ENCODE data around the gene GLP2R.
A peak's percentile ranks its signal among the peaks of the same experiment; 100 is the strongest.
"Not testable (repeated sequence)": the region's sequence is repeated elsewhere in the genome, so short reads cannot be mapped to it uniquely, and the experiment has no call there.

GLP2R gene

DNA sequence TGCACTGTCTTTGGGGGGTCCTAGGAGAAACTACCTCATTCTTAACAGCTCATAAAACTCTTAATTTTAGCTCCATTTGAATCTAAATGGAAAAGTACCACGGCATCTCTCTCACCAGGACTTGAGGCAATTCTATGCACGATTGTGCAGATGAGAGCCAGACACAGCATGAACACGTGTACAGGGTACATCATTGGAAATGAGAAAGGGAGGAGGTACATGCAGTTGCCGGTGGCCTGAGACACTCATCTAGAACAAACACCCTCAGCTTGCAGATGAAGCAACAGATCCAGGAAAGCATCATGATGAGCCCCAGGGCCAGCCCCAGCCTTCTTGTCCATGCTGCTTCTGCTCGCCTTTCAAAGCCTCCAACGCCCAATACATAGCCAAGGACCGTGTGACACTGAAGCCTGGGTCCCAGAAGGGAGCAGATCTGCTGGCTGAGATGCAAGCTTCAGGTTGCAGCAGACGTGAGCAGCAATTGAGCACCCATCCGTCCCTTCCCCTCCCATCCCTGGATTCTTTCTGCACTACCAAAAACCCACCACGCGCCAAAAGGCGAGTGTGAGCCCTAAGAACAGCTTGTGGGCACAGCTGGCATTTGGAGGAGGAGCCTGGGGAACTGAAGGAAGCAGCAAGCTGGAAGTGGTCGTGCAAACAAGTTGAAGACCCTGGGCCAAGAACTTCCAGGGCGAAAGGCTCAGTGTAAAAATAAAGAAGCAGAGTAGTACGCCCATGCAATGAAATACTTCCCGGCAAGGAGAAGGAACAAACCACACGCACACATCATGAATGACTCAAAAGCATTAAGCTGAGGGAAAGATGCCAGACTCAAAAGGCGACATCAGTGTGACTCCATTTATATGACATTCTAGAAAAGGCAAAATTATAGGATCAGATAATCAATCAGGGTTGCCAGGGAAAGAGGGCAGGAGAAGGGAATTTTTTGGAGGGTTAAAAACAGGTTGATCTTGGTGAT lies 86.7 kb downstream of the GLP2R start:
- no peak for TF ChIP-seq JUND (IDR thresholded peaks at IDR 0.05; ENCODE audit: low read depth)
- DNase-seq (ENCODE audit: low read depth in 1 of 2, low spot score in 1 of 2) = no peak
- in situ Hi-C loops (cut with HindIII; ENCODE audit: low pct_unique_long_range_greater_than_20kb, low sequenced_read_pairs) = no loop called here

GRCh38 chr17:9913476-9913875 lies 87.8 kb downstream of the GLP2R start:
- TF ChIP-seq JUND (IDR thresholded peaks at IDR 0.05; ENCODE audit: low read depth) = no peak
- DNase-seq (ENCODE audit: low read depth in 1 of 2, low spot score in 1 of 2) = no peak
- in situ Hi-C loops (cut with HindIII; ENCODE audit: low pct_unique_long_range_greater_than_20kb, low sequenced_read_pairs) = no loop called here

DNA sequence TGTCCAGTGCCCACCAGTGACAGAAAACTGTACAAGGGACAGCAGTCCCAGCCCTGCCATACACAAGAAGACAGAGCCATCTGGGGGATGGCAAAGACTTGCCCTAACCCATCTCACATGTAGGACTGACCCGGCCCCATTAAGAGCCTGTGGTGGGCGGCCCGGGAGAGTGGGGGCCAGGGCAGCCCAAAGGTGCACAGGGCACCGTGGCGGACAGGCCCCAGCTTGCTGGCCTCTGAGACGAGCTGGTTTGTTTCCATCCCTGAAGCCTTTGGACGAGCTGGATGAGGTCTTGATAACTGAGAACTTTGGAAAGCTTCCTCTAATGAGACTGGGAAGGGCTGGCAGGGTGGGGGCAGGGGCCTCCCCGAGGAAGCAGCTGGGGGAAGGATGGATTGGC lies 90.4 kb downstream of the GLP2R start:
- DNase-seq (ENCODE audit: low read depth in 1 of 2, low spot score in 1 of 2) = no peak
- in situ Hi-C loops (cut with HindIII; ENCODE audit: low pct_unique_long_range_greater_than_20kb, low sequenced_read_pairs) = no loop called here
- no peak for TF ChIP-seq JUND (IDR thresholded peaks at IDR 0.05; ENCODE audit: low read depth)

DNA sequence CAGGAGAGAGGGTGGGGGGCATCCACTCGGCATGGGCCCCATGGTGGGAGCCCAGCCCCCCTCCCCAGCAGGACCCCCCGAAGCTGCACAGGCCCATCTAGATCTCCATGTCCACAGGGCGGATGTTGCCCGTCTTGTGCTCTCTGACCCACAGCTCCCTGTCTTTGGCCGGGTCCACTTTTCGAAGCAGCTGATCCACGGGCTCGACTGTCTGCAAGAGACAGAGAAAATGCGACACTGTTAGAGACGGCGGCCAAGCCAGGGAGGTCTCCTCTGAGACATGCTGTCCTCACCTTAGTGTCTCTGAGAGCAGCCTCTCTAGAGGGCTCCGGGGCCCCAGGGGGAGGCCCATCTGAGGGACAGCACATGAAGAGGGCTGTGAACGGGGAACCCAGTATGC lies 91.4 kb downstream of the GLP2R start:
- DNase-seq (ENCODE audit: low read depth in 1 of 2, low spot score in 1 of 2) = no peak
- in situ Hi-C loops (cut with HindIII; ENCODE audit: low pct_unique_long_range_greater_than_20kb, low sequenced_read_pairs) = no loop called here
- no peak for TF ChIP-seq JUND (IDR thresholded peaks at IDR 0.05; ENCODE audit: low read depth)

GRCh38 chr17:9917801-9918200 lies 92.1 kb downstream of the GLP2R start:
- no peak for DNase-seq (ENCODE audit: low read depth in 1 of 2, low spot score in 1 of 2)

DNA sequence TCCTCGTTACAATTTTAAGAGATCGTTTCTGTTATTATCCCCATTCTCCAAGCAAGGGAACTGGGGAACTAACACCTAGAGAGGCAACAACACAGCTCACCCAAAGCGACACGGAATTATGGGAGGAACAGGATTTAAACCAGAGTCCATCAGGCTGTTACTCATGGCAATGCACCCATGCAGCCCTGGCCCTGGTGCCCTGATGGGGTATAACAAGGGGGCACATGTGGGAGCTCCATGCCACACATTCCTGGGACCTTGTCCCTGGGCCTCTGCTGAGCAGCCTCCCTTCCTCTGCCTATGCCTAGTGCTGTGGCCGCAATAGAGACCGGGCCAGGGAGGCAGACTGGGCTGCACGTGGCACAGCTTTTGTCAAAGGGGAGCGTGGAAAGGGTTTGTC lies 92.6 kb downstream of the GLP2R start:
- in situ Hi-C loops (cut with HindIII; ENCODE audit: low pct_unique_long_range_greater_than_20kb, low sequenced_read_pairs) = no loop called here
- DNase-seq (ENCODE audit: low read depth in 1 of 2, low spot score in 1 of 2) = no peak
- no peak for TF ChIP-seq JUND (IDR thresholded peaks at IDR 0.05; ENCODE audit: low read depth)

More at GRCh38 chr17:9917801-9918200, 92.1 kb downstream of the GLP2R start:
- no peak for TF ChIP-seq JUND (IDR thresholded peaks at IDR 0.05; ENCODE audit: low read depth)
- in situ Hi-C loops (cut with HindIII; ENCODE audit: low pct_unique_long_range_greater_than_20kb, low sequenced_read_pairs) = no loop called here

DNA sequence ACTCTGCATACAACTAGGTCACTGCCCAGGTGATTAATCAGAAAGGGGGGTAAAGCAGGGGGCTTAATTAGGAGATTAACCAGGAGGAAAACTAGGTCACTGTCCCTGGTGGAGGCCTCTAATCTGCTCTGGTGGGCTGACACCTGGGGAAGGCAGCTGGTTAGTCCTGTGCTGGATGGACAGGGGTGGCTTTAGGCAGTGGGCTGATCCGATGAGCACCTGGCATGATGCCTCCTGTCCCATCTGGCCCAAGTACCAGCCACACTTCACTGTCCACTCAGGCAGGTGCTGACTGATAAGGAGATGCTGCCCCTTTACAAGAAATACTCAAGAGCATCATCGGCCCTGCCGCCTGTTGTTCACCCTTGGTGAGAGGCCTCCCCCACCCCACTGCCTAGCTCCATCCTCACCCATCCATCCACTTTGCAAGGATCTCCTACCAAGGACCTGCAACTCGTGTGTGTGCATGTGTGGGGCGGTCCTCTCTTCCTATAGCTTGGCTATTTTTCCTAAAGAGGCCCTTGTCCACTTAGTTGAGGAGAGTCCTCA lies 93.2 kb downstream of the GLP2R start:
- no peak for DNase-seq (ENCODE audit: low read depth in 1 of 2, low spot score in 1 of 2)
- no peak for TF ChIP-seq JUND (IDR thresholded peaks at IDR 0.05; ENCODE audit: low read depth)
- in situ Hi-C loops (cut with HindIII; ENCODE audit: low pct_unique_long_range_greater_than_20kb, low sequenced_read_pairs) = no loop called here

GRCh38 chr17:9921216-9921615 lies 95.5 kb downstream of the GLP2R start:
- DNase-seq (ENCODE audit: low read depth in 1 of 2, low spot score in 1 of 2); in situ Hi-C loops (cut with HindIII; ENCODE audit: low pct_unique_long_range_greater_than_20kb, low sequenced_read_pairs): not testable (repeated sequence)

DNA sequence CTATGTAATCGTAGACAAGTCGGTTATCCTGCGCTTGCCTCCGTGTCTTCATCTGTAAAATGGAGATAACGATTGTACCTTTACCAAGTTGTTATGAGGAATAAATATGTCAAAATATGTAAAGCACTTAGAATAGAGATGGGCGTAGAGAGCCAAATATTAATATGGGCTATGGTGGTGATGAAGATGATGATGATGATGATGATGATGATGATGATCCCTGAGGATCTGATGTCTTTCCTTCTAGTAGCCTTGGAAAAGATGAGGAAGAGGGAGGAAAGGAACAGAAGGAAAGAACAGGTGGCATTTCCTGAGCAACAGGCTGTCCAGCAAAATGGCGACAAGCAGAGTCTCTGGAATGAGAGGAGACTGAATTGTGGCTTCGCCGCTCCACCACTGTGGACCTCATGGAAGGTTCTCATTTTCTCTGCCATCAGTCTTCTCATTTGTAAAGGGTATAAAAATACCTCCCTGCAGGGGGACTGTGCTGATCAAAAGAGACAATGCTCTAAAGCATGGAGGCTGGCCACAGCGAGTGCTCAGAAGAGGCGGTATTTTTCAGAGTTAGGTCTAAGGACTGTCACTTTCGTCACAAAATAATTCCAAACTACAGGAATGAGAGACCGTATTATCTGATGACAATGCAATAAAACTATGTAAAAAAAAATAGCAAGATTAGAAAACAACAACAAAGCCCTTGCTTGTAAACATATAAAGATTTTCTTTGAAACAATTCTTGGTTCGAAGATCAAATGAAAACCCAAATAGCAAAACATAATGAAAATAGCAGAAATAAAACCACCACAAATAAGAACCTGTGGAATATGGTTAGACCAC lies 96.5 kb downstream of the GLP2R start:
- in situ Hi-C loops (cut with HindIII; ENCODE audit: low pct_unique_long_range_greater_than_20kb, low sequenced_read_pairs) = no loop called here
- TF ChIP-seq JUND (IDR thresholded peaks at IDR 0.05; ENCODE audit: low read depth) = no peak

GRCh38 chr17:9924735-9925191 lies 99.0 kb downstream of the GLP2R start:
- in situ Hi-C loops (cut with HindIII; ENCODE audit: low pct_unique_long_range_greater_than_20kb, low sequenced_read_pairs) = no loop called here
- peak; percentile 50 to 81 for DNase-seq (ENCODE audit: low read depth in 1 of 2, low spot score in 1 of 2)
- no peak for TF ChIP-seq JUND (IDR thresholded peaks at IDR 0.05; ENCODE audit: low read depth)

More for the DNA sequence above, 96.5 kb downstream of the GLP2R start:
- DNase-seq (ENCODE audit: low read depth in 1 of 2, low spot score in 1 of 2) = no peak

DNA sequence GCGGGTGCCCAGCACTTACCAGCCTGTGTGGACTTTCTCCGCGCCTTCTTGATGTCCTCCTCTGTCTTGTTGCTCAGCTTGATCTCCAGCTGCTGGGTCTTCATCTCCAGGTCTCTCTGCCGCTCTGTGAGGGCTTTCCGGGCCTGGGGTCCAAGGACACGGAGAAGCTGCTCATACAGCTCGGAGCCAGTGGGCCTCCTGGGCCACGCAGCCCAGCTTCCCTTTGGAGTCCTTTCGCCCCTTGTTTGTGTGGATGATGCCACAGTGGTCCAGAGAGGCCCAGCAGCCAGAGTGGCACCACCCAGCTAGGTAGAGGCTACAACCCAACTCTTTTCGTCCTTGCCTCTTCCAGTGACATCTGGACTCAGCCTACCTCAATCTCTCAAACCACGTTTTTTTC lies 99.7 kb downstream of the GLP2R start:
- no peak for DNase-seq (ENCODE audit: low read depth in 1 of 2, low spot score in 1 of 2)
- TF ChIP-seq JUND (IDR thresholded peaks at IDR 0.05; ENCODE audit: low read depth) = no peak
- in situ Hi-C loops (cut with HindIII; ENCODE audit: low pct_unique_long_range_greater_than_20kb, low sequenced_read_pairs) = no loop called here

- no peak for TF ChIP-seq JUND (IDR thresholded peaks at IDR 0.05; ENCODE audit: low read depth)
- DNase-seq (ENCODE audit: low read depth in 1 of 2, low spot score in 1 of 2) = no peak
- in situ Hi-C loops (cut with HindIII; ENCODE audit: low pct_unique_long_range_greater_than_20kb, low sequenced_read_pairs) = no loop called here
Measured at GRCh38 chr17:9926150-9926804, 100.6 kb downstream of the GLP2R start.
